Small intestine (tissue), 7 donors: ENCODE measurements around the gene CCR3. TPM values are rescaled to one million over a fixed set of nuclear protein-coding genes. Genes with fewer than 3 reads are reported as not detected.

Experiments used
- DNase-seq, 2 donors: peaks; one replicate each; pipeline versions ENCODE4 v3.0.0 to v3.0.0-alpha.2; 2013
- FAIRE-seq: peaks from 2 replicates; lab custom pipeline; 2012; peaks lifted over from hg19 to GRCh38; lab: Jason Lieb, UNC
- H3K27ac ChIP-seq, 3 donors: one replicate each; pipeline ENCODE4 v1.5.1; 2013; ENCODE audit warnings: low read length in 2 of 3, mild to moderate bottlenecking in 2 of 3, control low read depth in 1 of 3, inconsistent platforms in 1 of 3, low read depth in 1 of 3, moderate library complexity in 1 of 3
- H3K27me3 ChIP-seq, 3 donors: one replicate each; pipeline ENCODE4 v1.6.1; 2013; ENCODE audit warnings: low read length in 3 of 3, inconsistent platforms in 1 of 3; ENCODE audit not compliant: control insufficient read depth in 3 of 3, insufficient read depth in 3 of 3
- H3K36me3 ChIP-seq, 3 donors: one replicate each; pipeline ENCODE4 v1.6.1; 2013; ENCODE audit warnings: low read length in 3 of 3, inconsistent platforms in 1 of 3, low read depth in 1 of 3, mild to moderate bottlenecking in 1 of 3, moderate library complexity in 1 of 3; ENCODE audit not compliant: control insufficient read depth in 3 of 3, insufficient read depth in 2 of 3
- H3K4me1 ChIP-seq, 3 donors: one replicate each; pipeline ENCODE4 v1.6.1; 2013; ENCODE audit warnings: low read length in 2 of 3, inconsistent platforms in 1 of 3, low read depth in 1 of 3, mild to moderate bottlenecking in 1 of 3, moderate library complexity in 1 of 3; ENCODE audit not compliant: control insufficient read depth in 3 of 3, insufficient read depth in 2 of 3
- H3K4me3 ChIP-seq, 3 donors: one replicate each; pipeline ENCODE4 v1.5.1; 2013; ENCODE audit warnings: low read length in 3 of 3, control low read depth in 1 of 3, inconsistent platforms in 1 of 3, low read depth in 1 of 3, mild to moderate bottlenecking in 1 of 3, moderate library complexity in 1 of 3
- H3K9me3 ChIP-seq, 2 donors: one replicate each; pipeline ENCODE4 v1.6.1; 2013; ENCODE audit warnings: low read depth in 1 of 2, low read length in 1 of 2; ENCODE audit not compliant: control insufficient read depth in 2 of 2, insufficient read depth in 1 of 2
- WGBS, 3 donors: extraction: QIAGEN DNeasy Blood & Tissue Kit; methylation state at CpG; one replicate each; pipeline ENCODE4 v1.1.7; 2013; 5-methylcytosine and 5-hydroxymethylcytosine counted together
- polyA plus RNA-seq, 4 donors: library from polyadenylated mRNA; stranded (reverse) in 3 of 4; unstranded in 1 of 4; fragments of 200-250 nt in 3 of 4; fragments of 120-200 nt in 1 of 4; gene quantifications; one replicate each; pipeline versions ENCODE4 v1.2.1 to v1.2.3, GENCODE V29; 2013
- donor health status: healthy with polysubstance abuse.
- donor health status: control.
- donor health status: control.
- donor health status: Bipolar disorder and iron deficiency.
- donor health status: healthy.

CCR3 gene
- polyA plus RNA-seq, 4 donors: 0.22 TPM; not detected in 3

- Histone ChIP-seq H3K27ac (peak overlapping the region in 2 of 3 donors; percentile 30 to 46), H3K4me3 (no peak overlapping the region), H3K36me3 (no peaks in the 10 kb centered on the region), H3K27me3 (peaks cover 0 to 5% (median 0%) of the 10 kb centered on the region in 3 donors), H3K9me3 (no peaks in the 10 kb centered on the region), H3K4me1 (peaks cover 0 to 2% (median 0%) of the 10 kb centered on the region in 3 donors)
- WGBS, 3 donors: 48 to 65% (median 61%) methylated on average over 4 of the region's 4 CpGs
- FAIRE-seq: no peak
- peak in 1 of 2 donors; percentile 57 for DNase-seq
These were observed 29.1 kb upstream of the CCR3 start for GRCh38 chr3:46213201-46213600.

DNA sequence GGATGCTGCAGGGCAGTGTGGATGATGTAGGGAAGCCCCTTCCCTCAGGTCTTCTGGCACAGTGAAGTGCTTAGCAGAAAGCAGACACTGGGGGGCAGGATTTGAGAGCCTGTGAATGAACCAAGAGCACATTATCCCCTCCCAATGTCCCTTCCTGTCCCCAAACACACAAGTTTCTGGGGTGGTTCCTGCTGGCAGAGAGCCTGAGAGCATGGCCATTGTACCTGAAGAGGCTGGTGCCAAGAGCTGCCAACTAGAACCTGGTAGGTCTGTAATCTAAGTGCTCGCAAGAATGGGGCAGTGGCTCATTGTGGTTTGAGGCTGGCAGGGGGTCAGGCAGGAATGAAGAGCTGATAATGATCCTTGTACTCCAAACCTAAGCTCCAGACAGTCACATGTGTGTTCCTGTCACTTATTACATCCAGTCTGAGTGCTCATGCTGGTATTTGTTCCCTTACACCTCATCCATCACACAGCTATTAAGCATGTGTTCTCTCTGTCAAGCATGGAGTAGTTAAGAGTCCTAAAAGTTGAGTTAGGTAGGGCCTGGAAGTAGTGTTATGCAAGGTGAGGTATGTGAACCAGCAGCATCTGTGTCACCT lies 27.4 kb upstream of the CCR3 start:
- H3K27me3 ChIP-seq: peaks cover 0 to 5% (median 0%) of the 10 kb centered on the region in 3 donors
- DNase-seq (peak; percentile 5 to 9), FAIRE-seq (no peak)
- 27 to 84% (median 57%) methylated on average over 1 of the region's 1 CpG for WGBS, 3 donors
- H3K4me3 ChIP-seq: no peak overlapping the region
- peaks cover 0 to 2% (median 0%) of the 10 kb centered on the region in 3 donors for H3K4me1 ChIP-seq
- no peaks in the 10 kb centered on the region for H3K9me3 ChIP-seq
- no peaks in the 10 kb centered on the region for H3K36me3 ChIP-seq
- no peak overlapping the region for H3K27ac ChIP-seq

DNA sequence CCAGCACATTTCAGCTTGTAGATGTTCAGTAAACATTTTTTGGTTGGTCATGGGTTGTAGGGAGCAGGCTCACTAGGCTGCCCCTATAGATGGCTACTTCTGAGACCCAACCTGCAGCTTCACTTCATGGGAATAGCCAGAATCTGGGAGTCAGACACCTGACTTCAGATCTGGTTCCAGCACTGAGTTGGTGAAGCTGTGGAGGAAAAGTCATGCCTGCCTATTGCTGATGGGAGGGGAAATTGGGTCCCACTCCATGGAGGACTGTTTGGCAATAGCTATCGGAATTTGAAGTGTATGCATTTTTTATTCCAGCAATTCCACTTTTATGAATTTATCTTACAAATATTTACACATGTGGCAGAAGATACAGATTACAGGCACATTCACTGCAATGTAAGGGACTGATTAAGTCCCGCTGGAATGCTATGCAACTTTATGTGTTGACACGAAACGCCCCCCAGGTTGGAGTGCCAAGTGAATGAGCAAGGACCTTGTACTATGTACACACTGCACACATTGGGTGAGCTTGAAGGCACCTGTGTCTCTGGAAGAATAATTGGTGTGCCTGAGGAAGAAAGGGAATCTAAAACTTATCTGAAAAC lies 26.3 kb upstream of the CCR3 start:
- Histone ChIP-seq H3K4me1 (peaks cover 0 to 2% (median 0%) of the 10 kb centered on the region in 3 donors), H3K4me3 (no peak overlapping the region), H3K27me3 (peaks cover 0 to 5% (median 0%) of the 10 kb centered on the region in 3 donors), H3K36me3 (no peaks in the 10 kb centered on the region), H3K9me3 (no peaks in the 10 kb centered on the region), H3K27ac (no peak overlapping the region)
- 15 to 50% (median 28%) methylated on average over 4 of the region's 4 CpGs for WGBS, 3 donors
- FAIRE-seq (no peak), DNase-seq (peak in 1 of 2 donors; percentile 19)

DNA sequence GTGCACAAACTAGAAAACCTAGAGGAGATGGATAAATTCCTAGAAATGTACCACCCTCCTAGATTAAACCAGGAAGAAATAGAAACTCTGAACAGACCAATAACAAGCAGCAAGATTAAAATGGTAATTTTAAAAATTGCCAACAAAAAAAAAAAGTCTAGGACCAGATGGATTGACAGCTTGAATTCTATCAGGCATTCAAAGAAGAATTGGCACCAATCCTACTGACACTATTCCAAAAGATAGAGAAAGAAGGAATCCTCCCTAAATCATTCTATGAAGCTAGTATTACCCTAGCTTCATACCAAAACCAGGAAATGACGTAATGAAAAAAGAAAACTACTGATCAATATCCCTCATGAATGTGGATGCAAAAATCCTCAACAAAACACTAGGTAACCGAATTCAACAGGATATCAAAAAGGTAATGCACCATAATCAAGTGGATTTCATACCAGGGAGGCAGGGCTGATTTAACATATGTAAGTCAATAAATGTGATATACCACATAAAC lies 24.0 kb upstream of the CCR3 start:
- no peak overlapping the region for H3K4me3 ChIP-seq
- H3K36me3 ChIP-seq: no peaks in the 10 kb centered on the region
- no peak for FAIRE-seq
- H3K27me3 ChIP-seq: peaks cover 0 to 5% (median 0%) of the 10 kb centered on the region in 3 donors
- no peak overlapping the region for H3K27ac ChIP-seq
- H3K9me3 ChIP-seq: no peaks in the 10 kb centered on the region
- DNase-seq: no peak
- peaks cover 0 to 2% (median 0%) of the 10 kb centered on the region in 3 donors for H3K4me1 ChIP-seq
- 70 to 87% (median 86%) methylated on average over 2 of the region's 2 CpGs for WGBS, 3 donors

GRCh38 chr3:46221391-46221790 lies 20.9 kb upstream of the CCR3 start:
- Histone ChIP-seq H3K27ac (no peak overlapping the region), H3K9me3 (no peaks in the 10 kb centered on the region), H3K4me1 (no peaks in the 10 kb centered on the region), H3K36me3 (no peaks in the 10 kb centered on the region), H3K27me3 (no peaks in the 10 kb centered on the region), H3K4me3 (no peak overlapping the region)
- 37 to 57% (median 48%) methylated on average over 4 of the region's 4 CpGs for WGBS, 3 donors
- FAIRE-seq (no peak), DNase-seq (no peak)

GRCh38 chr3:46221938-46222337 lies 20.3 kb upstream of the CCR3 start:
- 68 to 86% (median 71%) methylated on average over 1 of the region's 1 CpG for WGBS, 3 donors
- Histone ChIP-seq H3K4me1 (no peaks in the 10 kb centered on the region), H3K9me3 (no peaks in the 10 kb centered on the region), H3K36me3 (no peaks in the 10 kb centered on the region), H3K27ac (no peak overlapping the region), H3K27me3 (no peaks in the 10 kb centered on the region), H3K4me3 (no peak overlapping the region)
- DNase-seq (no peak), FAIRE-seq (no peak)

- H3K27me3 ChIP-seq: no peaks in the 10 kb centered on the region
- 58 to 72% (median 68%) methylated on average over 7 of the region's 7 CpGs for WGBS, 3 donors
- H3K9me3 ChIP-seq: no peaks in the 10 kb centered on the region
- no peak for DNase-seq
- H3K4me1 ChIP-seq: no peaks in the 10 kb centered on the region
- FAIRE-seq: no peak
- H3K27ac ChIP-seq: no peak overlapping the region
- no peaks in the 10 kb centered on the region for H3K36me3 ChIP-seq
- no peak overlapping the region for H3K4me3 ChIP-seq
These were observed 19.7 kb upstream of the CCR3 start for GRCh38 chr3:46222435-46223161.
